GM23338 (cell line): ENCODE measurements around the gene TRAF3.

Experiments
- EZH2 ChIP-seq: fragments of 200-600 bp; sonication (generic); IDR thresholded peaks from one replicate; pipeline ENCODE4 v1.8.0; 2017; ENCODE audit warnings: antibody characterized with exemption, mild to moderate bottlenecking, low read depth; ENCODE audit not compliant: unreplicated experiment
- ZNF114 ChIP-seq: fragments of 250-450 bp; sonication (Bioruptor Pico); IDR thresholded peaks from 2 replicates; pipeline ENCODE4 v1.5.0; 2020; ENCODE audit warnings: mild to moderate bottlenecking, moderate library complexity

DNA sequence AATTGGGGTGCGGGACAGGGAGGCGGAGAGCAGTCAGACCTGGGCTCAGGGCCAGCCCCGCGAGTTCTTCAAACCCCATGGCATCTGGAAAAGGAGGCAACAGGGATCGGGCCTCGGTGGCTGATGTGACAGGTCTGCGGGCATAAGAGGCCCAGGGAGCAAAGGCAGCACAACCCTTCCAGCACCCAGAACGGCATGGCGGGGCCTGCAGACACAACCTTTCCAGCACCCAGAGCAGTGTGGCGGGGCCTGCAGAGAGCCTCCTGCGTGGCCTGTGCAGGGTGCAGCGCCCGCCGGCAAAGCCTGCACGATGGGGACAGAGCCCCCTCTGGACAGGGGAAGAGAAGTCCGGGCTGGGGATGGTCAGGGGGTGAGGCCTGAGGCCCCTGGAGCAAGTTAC, 26.2 kb upstream of the TRAF3 start:
- TF ChIP-seq ZNF114 (CRISPR knock-in tag) (no peak), EZH2 (no peak)
